ENCODE results near the gene PCK1. TPM values are rescaled to one million over a fixed set of nuclear protein-coding genes. Genes with fewer than 3 reads are reported as not detected.

Gene PCK1
- total and polyA plus RNA-seq, 10 donors, result 0.04 to 0.67 (median 0.17) TPM; not detected in 3

GRCh38 chr20:57545927-57546662, 14.8 kb upstream of the PCK1 start:
- H3K27ac ChIP-seq, result no peak overlapping the region
- H3K36me3 ChIP-seq, result no peaks in the 10 kb centered on the region
- H3K27me3 ChIP-seq (replicated peaks in 1 of 7), result no peaks in the 10 kb centered on the region
- no peak for DNase-seq
- 83 to 87% (median 83%) methylated on average over 12 of the region's 12 CpGs for WGBS, 5 donors
- H3K4me1 ChIP-seq, result peaks cover 0 to 6% (median 0%) of the 10 kb centered on the region in 6 donors
- intact Hi-C loops (cut with DNase I; ENCODE audit: low total_unique reads), result no loop called here
- no peak overlapping the region for H3K4me3 ChIP-seq
- TF ChIP-seq POLR2A (IDR thresholded peaks at IDR 0.05) (no peak), CTCF (IDR thresholded peaks at IDR 0.05 in 8 of 11, conservative IDR thresholded peaks at IDR 0.05 in 3 of 11) (no peak), POLR2AphosphoS5 (IDR thresholded peaks at IDR 0.05) (no peak)
- no peaks in the 10 kb centered on the region for H3K9me3 ChIP-seq

- no peaks in the 10 kb centered on the region for H3K27me3 ChIP-seq (replicated peaks in 1 of 7)
- H3K4me3 ChIP-seq, result no peak overlapping the region
- H3K36me3 ChIP-seq, result no peaks in the 10 kb centered on the region
- H3K4me1 ChIP-seq, result peaks cover 0 to 6% (median 0%) of the 10 kb centered on the region in 6 donors
- DNase-seq, result no peak
- H3K9me3 ChIP-seq, result no peaks in the 10 kb centered on the region
- intact Hi-C loops (cut with DNase I; ENCODE audit: low total_unique reads), result no loop called here
- TF ChIP-seq POLR2A (IDR thresholded peaks at IDR 0.05), result no peak
- TF ChIP-seq POLR2AphosphoS5 (IDR thresholded peaks at IDR 0.05), result no peak
- no peak for TF ChIP-seq CTCF (IDR thresholded peaks at IDR 0.05 in 8 of 11, conservative IDR thresholded peaks at IDR 0.05 in 3 of 11)
- 76 to 88% (median 83%) methylated on average over 7 to 8 of the region's 8 CpGs for WGBS, 5 donors
- no peak overlapping the region for H3K27ac ChIP-seq
Measured at GRCh38 chr20:57546956-57547649, 13.8 kb upstream of the PCK1 start.

- no peaks in the 10 kb centered on the region for H3K9me3 ChIP-seq
- 81 to 90% (median 83%) methylated on average over 19 to 21 of the region's 21 CpGs for WGBS, 5 donors
- H3K27me3 ChIP-seq (replicated peaks in 1 of 7), result no peaks in the 10 kb centered on the region
- intact Hi-C loops (cut with DNase I; ENCODE audit: low total_unique reads), result no loop called here
- no peak overlapping the region for H3K4me3 ChIP-seq
- no peaks in the 10 kb centered on the region for H3K36me3 ChIP-seq
- DNase-seq, result no peak
- H3K4me1 ChIP-seq, result peaks cover 0 to 9% (median 0%) of the 10 kb centered on the region in 6 donors
- H3K27ac ChIP-seq, result no peak overlapping the region
- TF ChIP-seq POLR2AphosphoS5 (IDR thresholded peaks at IDR 0.05) (no peak), CTCF (IDR thresholded peaks at IDR 0.05 in 8 of 11, conservative IDR thresholded peaks at IDR 0.05 in 3 of 11) (no peak), POLR2A (IDR thresholded peaks at IDR 0.05) (no peak)
Measured at GRCh38 chr20:57548177-57549058, 12.5 kb upstream of the PCK1 start.

Measured in spleen (tissue), 11 donors.